ENCODE measurements around the gene PAX7. TPM values are rescaled to one million over a fixed set of nuclear protein-coding genes. Genes with fewer than 3 reads are reported as not detected.
A peak's percentile ranks its signal among the peaks of the same experiment; 100 is the strongest.

PAX7 gene
- total and polyA plus RNA-seq, 9 of the 15 experiments (the other 6 are each of a cell fraction or from before 2014, with no cell fraction given): not detected

GRCh38 chr1:18761948-18762840 lies 131.5 kb downstream of the PAX7 start:
- BruUV-seq (replicated peaks): no TSS peak
- CTCF ChIA-PET (ENCODE audit: low intra/inter-chr PET ratio): no interaction called here
- TF ChIP-seq ZNF12 (CRISPR knock-in tag; IDR thresholded peaks at IDR 0.05) (peak; percentile 74; the same call in 1 of the 2 replicates), KAT7 (CRISPR knock-in tag; IDR thresholded peaks at IDR 0.05; ENCODE audit: borderline replicate concordance) (no peak)
- POLR2A ChIA-PET: interaction anchor here (0.6 to 1.4 kb wide), 2 partner anchors 9 to 40 kb away, joined by 3 to 5 read pairs; no protein-coding TSS in a partner anchor
- H3K4me1 ChIP-seq (replicated peaks in 1 of 2; ENCODE audit: control insufficient read depth in 2 of 2, insufficient read depth in 2 of 2, low read length in 2 of 2): no peaks in the 10 kb centered on the region
- H3K4me2 ChIP-seq (ENCODE audit: insufficient read depth, low read length): no peak overlapping the region
- H3K27me3 ChIP-seq (ENCODE audit: control insufficient read depth in 2 of 2, insufficient read depth in 2 of 2, low read length in 2 of 2): peaks cover 29 to 48% of the 10 kb centered on the region in 2 experiments
- no peaks in the 10 kb centered on the region for H3K79me2 ChIP-seq (ENCODE audit: control insufficient read depth, insufficient read depth, low read length)
- no peak for ATAC-seq
- H3K9me3 ChIP-seq (replicated peaks; ENCODE audit: control insufficient read depth, insufficient read depth, low read depth, low read length): no peaks in the 10 kb centered on the region
- DNase-seq (ENCODE audit: extremely low read depth in 1 of 4, low spot score in 3 of 4): no peak
- in situ Hi-C loops (cut with MboI) (no loop called here), intact Hi-C loops (cut with micrococcal nuclease) (no loop called here)
- no peaks in the 10 kb centered on the region for H3K9me1 ChIP-seq (ENCODE audit: control insufficient read depth, insufficient read depth, low read length)
- under 1% methylated on average over 14 of the region's 14 CpGs for WGBS (ENCODE audit: insufficient coverage, low coverage, missing lambda C conversion rate)
- no peak overlapping the region for H2AFZ ChIP-seq (ENCODE audit: low read depth, low read length)
- FAIRE-seq: no peak
- no peak overlapping the region; a peak in 1 of 4 replicates for H3K9ac ChIP-seq (ENCODE audit: insufficient read depth in 1 of 2, low read depth in 2 of 2, low read length in 2 of 2)
- no peaks in the 10 kb centered on the region for H3K36me3 ChIP-seq (ENCODE audit: control insufficient read depth, insufficient read depth, low read length)
- H3K27ac ChIP-seq (ENCODE audit: extremely low read depth, low read depth, low read length): no peak overlapping the region
- H3K4me3 ChIP-seq: no peak overlapping the region
- H4K20me1 ChIP-seq (replicated peaks; ENCODE audit: control insufficient read depth, insufficient read depth, low read length): no peaks in the 10 kb centered on the region; the same call in 1 of the 2 replicates

- H3K79me2 ChIP-seq (ENCODE audit: control insufficient read depth, insufficient read depth, low read length): no peaks in the 10 kb centered on the region
- intact Hi-C loops (cut with micrococcal nuclease): no loop called here
- H3K36me3 ChIP-seq (ENCODE audit: control insufficient read depth, insufficient read depth, low read length): no peaks in the 10 kb centered on the region
- CTCF ChIA-PET (ENCODE audit: low intra/inter-chr PET ratio): no interaction called here
- POLR2A ChIA-PET: interaction anchor here (0.7 kb wide), 1 partner anchor 226 kb away, joined by 3 read pairs; no protein-coding TSS in a partner anchor
- H3K4me2 ChIP-seq (ENCODE audit: insufficient read depth, low read length): no peak overlapping the region
- TF ChIP-seq POLR2B (IDR thresholded peaks at IDR 0.05; ENCODE audit: low read depth, partially characterized antibody) (no peak), NR0B1 (IDR thresholded peaks at IDR 0.05; ENCODE audit: partially characterized antibody) (no peak), MAZ (CRISPR knock-in tag; conservative IDR thresholded peaks at IDR 0.05 in 1 of 2, IDR thresholded peaks at IDR 0.05 in 1 of 2) (no peak), MTF1 (CRISPR knock-in tag; IDR thresholded peaks at IDR 0.05; ENCODE audit: borderline replicate concordance) (no peak), GABPB1 (CRISPR knock-in tag; IDR thresholded peaks at IDR 0.05) (no peak), ZNF165 (CRISPR knock-in tag; IDR thresholded peaks at IDR 0.05; ENCODE audit: borderline replicate concordance) (no peak)
- no peak overlapping the region for H2AFZ ChIP-seq (ENCODE audit: low read depth, low read length)
- H3K9ac ChIP-seq (ENCODE audit: insufficient read depth in 1 of 2, low read depth in 2 of 2, low read length in 2 of 2): no peak overlapping the region
- no peaks in the 10 kb centered on the region for H3K9me1 ChIP-seq (ENCODE audit: control insufficient read depth, insufficient read depth, low read length)
- no peak overlapping the region for H3K27ac ChIP-seq (ENCODE audit: extremely low read depth, low read depth, low read length)
- FAIRE-seq (no peak), ATAC-seq (no peak), DNase-seq (ENCODE audit: extremely low read depth in 1 of 4, low spot score in 3 of 4) (no peak)
- H3K4me1 ChIP-seq (replicated peaks in 1 of 2; ENCODE audit: control insufficient read depth in 2 of 2, insufficient read depth in 2 of 2, low read length in 2 of 2): no peaks in the 10 kb centered on the region
- H4K20me1 ChIP-seq (replicated peaks; ENCODE audit: control insufficient read depth, insufficient read depth, low read length): no peaks in the 10 kb centered on the region; the same call in 1 of the 2 replicates
- H3K4me3 ChIP-seq: no peak overlapping the region
- in situ Hi-C loops (cut with MboI): no loop called here
- peaks cover 34 to 59% of the 10 kb centered on the region in 2 experiments for H3K27me3 ChIP-seq (ENCODE audit: control insufficient read depth in 2 of 2, insufficient read depth in 2 of 2, low read length in 2 of 2)
- no TSS peak for BruUV-seq (replicated peaks)
- WGBS (ENCODE audit: insufficient coverage, low coverage, missing lambda C conversion rate): 0% methylated on average over 7 of the region's 7 CpGs
- H3K9me3 ChIP-seq (replicated peaks; ENCODE audit: control insufficient read depth, insufficient read depth, low read depth, low read length): no peaks in the 10 kb centered on the region
Observed at GRCh38 chr1:18764362-18764761, 133.7 kb downstream of the PAX7 start.
